ENCODE measurements around the gene PDE3A. TPM values are rescaled to one million over a fixed set of nuclear protein-coding genes. Genes with fewer than 3 reads are reported as not detected.

Gene PDE3A
- total and polyA plus RNA-seq, 4 donors: 1.5 to 15.8 (median 3.4) TPM

GRCh38 chr12:20374795-20375194, 6.5 kb downstream of the PDE3A start:
- no peak overlapping the region for H3K4me3 ChIP-seq

GRCh38 chr12:20375560-20375959, 7.2 kb downstream of the PDE3A start:
- DNase-seq (no peak), ATAC-seq (ENCODE audit: insufficient read depth, low FRiP score) (no peak)
- H3K27ac ChIP-seq (ENCODE audit: low read depth in 1 of 2, low read length in 1 of 2): peak overlapping the region in 1 of 2 donors; percentile 33
- no peak overlapping the region for H3K9ac ChIP-seq (ENCODE audit: insufficient read depth in 1 of 2, low read length in 2 of 2)
- TF ChIP-seq CTCF (IDR thresholded peaks at IDR 0.05; ENCODE audit: control extremely low read depth, extremely low read depth): no peak
- peaks cover 0 to 4% (median 0%) of the 10 kb centered on the region in 5 donors for H3K4me1 ChIP-seq (ENCODE audit: control insufficient read depth in 5 of 5, insufficient read depth in 5 of 5, low read length in 5 of 5)
- H3K36me3 ChIP-seq (ENCODE audit: control insufficient read depth in 4 of 4, insufficient read depth in 4 of 4, low read length in 4 of 4): no peaks in the 10 kb centered on the region
- peaks cover 0 to 19% (median 0%) of the 10 kb centered on the region in 3 donors for H3K27me3 ChIP-seq (ENCODE audit: control insufficient read depth in 3 of 3, insufficient read depth in 3 of 3, low read length in 2 of 3)
- H3K9me3 ChIP-seq (ENCODE audit: control insufficient read depth in 4 of 4, insufficient read depth in 3 of 4, low read length in 3 of 4): no peaks in the 10 kb centered on the region
- H3K4me3 ChIP-seq: no peak overlapping the region

More at GRCh38 chr12:20374795-20375194, 6.5 kb downstream of the PDE3A start:
- Histone ChIP-seq H3K36me3 (ENCODE audit: control insufficient read depth in 4 of 4, insufficient read depth in 4 of 4, low read length in 4 of 4) (no peaks in the 10 kb centered on the region), H3K9ac (ENCODE audit: insufficient read depth in 1 of 2, low read length in 2 of 2) (no peak overlapping the region), H3K27ac (ENCODE audit: low read depth in 1 of 2, low read length in 1 of 2) (peak overlapping the region in 1 of 2 donors; percentile 57), H3K9me3 (ENCODE audit: control insufficient read depth in 4 of 4, insufficient read depth in 3 of 4, low read length in 3 of 4) (no peaks in the 10 kb centered on the region), H3K4me1 (ENCODE audit: control insufficient read depth in 5 of 5, insufficient read depth in 5 of 5, low read length in 5 of 5) (peaks cover 0 to 6% (median under 1%) of the 10 kb centered on the region in 5 donors), H3K27me3 (ENCODE audit: control insufficient read depth in 3 of 3, insufficient read depth in 3 of 3, low read length in 2 of 3) (peaks cover 0 to 24% (median 3%) of the 10 kb centered on the region in 3 donors)
- 73 to 84% methylated on average over 3 of the region's 3 CpGs for WGBS, 2 donors
- no peak for DNase-seq
- no peak for ATAC-seq (ENCODE audit: insufficient read depth, low FRiP score)
- TF ChIP-seq CTCF (IDR thresholded peaks at IDR 0.05; ENCODE audit: control extremely low read depth, extremely low read depth): no peak

GRCh38 chr12:20376984-20377383, 8.6 kb downstream of the PDE3A start:
- WGBS, 2 donors: 88 to 90% methylated on average over 1 of the region's 1 CpG
- TF ChIP-seq CTCF (IDR thresholded peaks at IDR 0.05; ENCODE audit: control extremely low read depth, extremely low read depth): no peak
- Histone ChIP-seq H3K36me3 (ENCODE audit: control insufficient read depth in 4 of 4, insufficient read depth in 4 of 4, low read length in 4 of 4) (no peaks in the 10 kb centered on the region), H3K4me3 (no peak overlapping the region), H3K27me3 (ENCODE audit: control insufficient read depth in 3 of 3, insufficient read depth in 3 of 3, low read length in 2 of 3) (peaks cover 0 to 6% (median 0%) of the 10 kb centered on the region in 3 donors), H3K9ac (ENCODE audit: insufficient read depth in 1 of 2, low read length in 2 of 2) (no peak overlapping the region), H3K4me1 (ENCODE audit: control insufficient read depth in 5 of 5, insufficient read depth in 5 of 5, low read length in 5 of 5) (peaks cover 0 to 4% (median 0%) of the 10 kb centered on the region in 5 donors), H3K9me3 (ENCODE audit: control insufficient read depth in 4 of 4, insufficient read depth in 3 of 4, low read length in 3 of 4) (no peaks in the 10 kb centered on the region), H3K27ac (ENCODE audit: low read depth in 1 of 2, low read length in 1 of 2) (peak overlapping the region in 1 of 2 donors; percentile 40)
- DNase-seq (peak in 1 of 3 donors; percentile 41), ATAC-seq (ENCODE audit: insufficient read depth, low FRiP score) (no peak)

GRCh38 chr12:20377750-20378149, 9.4 kb downstream of the PDE3A start:
- ATAC-seq (ENCODE audit: insufficient read depth, low FRiP score): no peak
- H3K27me3 ChIP-seq (ENCODE audit: control insufficient read depth in 3 of 3, insufficient read depth in 3 of 3, low read length in 2 of 3): peaks cover 0 to 4% (median 0%) of the 10 kb centered on the region in 3 donors
- no peak for TF ChIP-seq CTCF (IDR thresholded peaks at IDR 0.05; ENCODE audit: control extremely low read depth, extremely low read depth)
- H3K4me1 ChIP-seq (ENCODE audit: control insufficient read depth in 5 of 5, insufficient read depth in 5 of 5, low read length in 5 of 5): peaks cover 0 to 6% (median 0%) of the 10 kb centered on the region in 5 donors
- no peak overlapping the region for H3K4me3 ChIP-seq
- H3K27ac ChIP-seq (ENCODE audit: low read depth in 1 of 2, low read length in 1 of 2): no peak overlapping the region
- H3K9ac ChIP-seq (ENCODE audit: insufficient read depth in 1 of 2, low read length in 2 of 2): no peak overlapping the region
- DNase-seq: peak in 1 of 3 donors; percentile 13
- no peaks in the 10 kb centered on the region for H3K9me3 ChIP-seq (ENCODE audit: control insufficient read depth in 4 of 4, insufficient read depth in 3 of 4, low read length in 3 of 4)
- no peaks in the 10 kb centered on the region for H3K36me3 ChIP-seq (ENCODE audit: control insufficient read depth in 4 of 4, insufficient read depth in 4 of 4, low read length in 4 of 4)

Data from lung (tissue), 12 donors.